Endothelial cell of hepatic sinusoid (primary cell): Measurements from ENCODE around the gene RCOR3.

Experiments used
- in situ Hi-C: cut with HindIII; loops from 2 replicates; pipeline ENCODE4 v1.10.0; 2017; ENCODE audit warnings: low sequenced_read_pairs

RCOR3 gene

GRCh38 chr1:211359876-211360275, 100.7 kb downstream of the RCOR3 start:
- in situ Hi-C loops, result no loop called here

GRCh38 chr1:211361202-211361601, 102.0 kb downstream of the RCOR3 start:
- in situ Hi-C loops, result no loop called here
